Calu3 (cell line): ENCODE measurements around the gene CCL21. TPM values are rescaled to one million over a fixed set of nuclear protein-coding genes. Genes with fewer than 3 reads are reported as not detected.

Experiments
- BruUV-seq: library from RNA; stranded (reverse); fragments of 400-500 nt; replicated peaks from 2 replicates; lab custom pipeline; 2021; lab: Mats Ljungman, UMichigan
- CTCF ChIA-PET: fragments of 300-600 bp; sonication (Branson Sonifier 250); formaldehyde crosslinking; loops from one replicate; lab custom pipeline; 2022; ENCODE audit warnings: antibody characterized with exemption; lab: Charles Lee
- DNase-seq: peaks from one replicate; pipeline ENCODE4 v3.0.0; 2022
- H3K27ac Mint-ChIP-seq: one replicate; pipeline ENCODE4 v1.8.0; 2022; ENCODE audit warnings: mixed read lengths; ENCODE audit not compliant: unreplicated experiment
- H3K27me3 Mint-ChIP-seq: one replicate; pipeline ENCODE4 v1.8.0; 2022; ENCODE audit warnings: mixed read lengths; ENCODE audit not compliant: unreplicated experiment
- H3K36me3 Mint-ChIP-seq: one replicate; pipeline ENCODE4 v1.8.0; 2022; ENCODE audit warnings: mild to moderate bottlenecking, moderate library complexity, mixed read lengths; ENCODE audit not compliant: insufficient read depth, unreplicated experiment
- H3K4me1 Mint-ChIP-seq: one replicate; pipeline ENCODE4 v1.8.0; 2022; ENCODE audit warnings: mild to moderate bottlenecking, low read depth, mixed read lengths; ENCODE audit not compliant: unreplicated experiment
- H3K4me3 Mint-ChIP-seq: one replicate; pipeline ENCODE4 v1.8.0; 2022; ENCODE audit warnings: mild to moderate bottlenecking, low read depth, moderate library complexity, mixed read lengths; ENCODE audit not compliant: unreplicated experiment
- H3K9me3 Mint-ChIP-seq: one replicate; pipeline ENCODE4 v1.8.0; 2022; ENCODE audit warnings: low read depth, mixed read lengths; ENCODE audit not compliant: unreplicated experiment
- intact Hi-C: fragments of 100-400 bp; cut with micrococcal nuclease; formaldehyde crosslinking; loops from one replicate; pipeline ENCODE4 v1.10.0; 2022; ENCODE audit not compliant: unreplicated experiment
- total RNA-seq: library from RNA; stranded (reverse); gene quantifications from 2 replicates; pipeline ENCODE4 v1.2.3, GENCODE V29; 2022
- TF ChIP-seq, protein P1 (sequence below): fragments of 200-600 bp; IDR thresholded peaks from one replicate; pipeline ENCODE4 v1.8.0; 2022; ENCODE audit warnings: antibody characterized with exemption; ENCODE audit not compliant: unreplicated experiment

Gene CCL21
- total RNA-seq, 1 experiment from 2014 or later: not detected

DNA sequence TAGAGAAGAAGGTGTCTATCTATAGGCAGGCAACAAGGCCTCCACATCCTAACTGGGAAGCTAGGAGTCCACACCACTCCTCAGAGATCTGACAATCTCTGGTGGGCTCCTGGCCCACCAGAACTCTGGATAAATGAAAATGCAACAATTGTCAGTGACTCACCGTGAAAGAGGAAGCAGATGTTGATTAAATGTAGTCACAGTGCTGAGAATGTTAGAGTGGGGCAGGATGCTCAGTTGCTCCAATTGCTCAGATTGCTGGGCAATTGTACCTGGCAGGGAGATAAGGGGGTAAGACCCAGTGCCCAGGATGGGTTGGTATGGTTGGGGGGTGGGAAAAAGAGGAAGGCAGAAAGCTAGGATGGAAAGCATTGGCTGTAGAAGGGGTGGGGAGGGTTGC is 23.2 kb downstream of the CCL21 start:
- H3K9me3 Mint-ChIP-seq: no peaks in the 10 kb centered on the region
- BruUV-seq: no TSS peak
- H3K36me3 Mint-ChIP-seq: no peaks in the 10 kb centered on the region
- intact Hi-C loops: no loop called here
- CTCF ChIA-PET: no interaction called here
- peaks cover 78% of the 10 kb centered on the region for H3K27me3 Mint-ChIP-seq
- TF ChIP-seq, protein P1, sequence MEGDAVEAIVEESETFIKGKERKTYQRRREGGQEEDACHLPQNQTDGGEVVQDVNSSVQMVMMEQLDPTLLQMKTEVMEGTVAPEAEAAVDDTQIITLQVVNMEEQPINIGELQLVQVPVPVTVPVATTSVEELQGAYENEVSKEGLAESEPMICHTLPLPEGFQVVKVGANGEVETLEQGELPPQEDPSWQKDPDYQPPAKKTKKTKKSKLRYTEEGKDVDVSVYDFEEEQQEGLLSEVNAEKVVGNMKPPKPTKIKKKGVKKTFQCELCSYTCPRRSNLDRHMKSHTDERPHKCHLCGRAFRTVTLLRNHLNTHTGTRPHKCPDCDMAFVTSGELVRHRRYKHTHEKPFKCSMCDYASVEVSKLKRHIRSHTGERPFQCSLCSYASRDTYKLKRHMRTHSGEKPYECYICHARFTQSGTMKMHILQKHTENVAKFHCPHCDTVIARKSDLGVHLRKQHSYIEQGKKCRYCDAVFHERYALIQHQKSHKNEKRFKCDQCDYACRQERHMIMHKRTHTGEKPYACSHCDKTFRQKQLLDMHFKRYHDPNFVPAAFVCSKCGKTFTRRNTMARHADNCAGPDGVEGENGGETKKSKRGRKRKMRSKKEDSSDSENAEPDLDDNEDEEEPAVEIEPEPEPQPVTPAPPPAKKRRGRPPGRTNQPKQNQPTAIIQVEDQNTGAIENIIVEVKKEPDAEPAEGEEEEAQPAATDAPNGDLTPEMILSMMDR: no peak
- no peak overlapping the region for H3K27ac Mint-ChIP-seq
- H3K4me3 Mint-ChIP-seq: no peak overlapping the region
- no peak for DNase-seq
- H3K4me1 Mint-ChIP-seq: no peaks in the 10 kb centered on the region

DNA sequence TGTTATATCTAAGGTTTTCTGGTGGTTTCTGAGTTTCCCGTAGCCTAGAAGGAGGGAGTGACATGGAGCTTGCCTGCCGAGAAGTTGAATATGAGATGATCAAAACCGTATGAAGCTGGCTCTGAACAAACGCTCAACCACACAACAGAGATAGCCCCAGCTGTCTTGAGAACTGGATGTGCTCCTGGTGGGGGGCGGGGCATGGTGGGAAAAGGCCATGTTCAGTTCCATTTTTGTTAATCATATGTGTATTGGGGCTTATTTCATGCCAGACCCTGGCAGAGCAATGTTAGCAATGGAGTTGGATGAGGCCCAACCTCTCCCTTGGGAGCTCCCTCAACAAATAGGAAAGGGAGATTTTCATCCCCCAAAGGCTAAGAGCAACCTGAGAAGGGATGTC is 23.7 kb downstream of the CCL21 start:
- no TSS peak for BruUV-seq
- Mint-ChIP-seq H3K27ac (no peak overlapping the region), H3K27me3 (peaks cover 75% of the 10 kb centered on the region), H3K4me3 (no peak overlapping the region), H3K36me3 (no peaks in the 10 kb centered on the region), H3K4me1 (no peaks in the 10 kb centered on the region), H3K9me3 (no peaks in the 10 kb centered on the region)
- no peak for DNase-seq
- CTCF ChIA-PET: no interaction called here
- TF ChIP-seq, protein P1: no peak
- intact Hi-C loops: no loop called here

DNA sequence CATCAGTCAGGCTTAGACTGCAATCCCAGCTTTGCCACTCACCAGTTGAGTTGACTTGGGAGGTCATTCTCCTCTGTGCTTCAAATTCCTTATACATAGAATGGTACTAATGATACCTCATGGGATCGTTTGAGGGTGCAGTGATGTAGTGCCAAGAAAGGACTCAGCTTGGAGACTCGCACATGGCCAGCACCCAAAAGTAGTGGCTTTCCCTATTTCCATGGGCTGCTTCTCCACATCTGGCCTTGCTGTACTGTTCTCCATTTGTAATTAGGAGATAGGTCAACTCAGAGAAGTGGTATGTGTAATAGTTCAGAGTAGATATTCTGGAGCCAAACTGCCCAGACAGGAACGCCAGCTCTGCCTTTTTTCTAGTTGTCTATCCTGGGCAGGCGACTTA is 24.3 kb downstream of the CCL21 start:
- Mint-ChIP-seq H3K27me3 (peaks cover 69% of the 10 kb centered on the region), H3K4me3 (no peak overlapping the region), H3K9me3 (no peaks in the 10 kb centered on the region), H3K36me3 (no peaks in the 10 kb centered on the region), H3K4me1 (no peaks in the 10 kb centered on the region), H3K27ac (no peak overlapping the region)
- no peak for DNase-seq
- intact Hi-C loops: no loop called here
- BruUV-seq: no TSS peak
- TF ChIP-seq, protein P1: no peak
- CTCF ChIA-PET: no interaction called here

DNA sequence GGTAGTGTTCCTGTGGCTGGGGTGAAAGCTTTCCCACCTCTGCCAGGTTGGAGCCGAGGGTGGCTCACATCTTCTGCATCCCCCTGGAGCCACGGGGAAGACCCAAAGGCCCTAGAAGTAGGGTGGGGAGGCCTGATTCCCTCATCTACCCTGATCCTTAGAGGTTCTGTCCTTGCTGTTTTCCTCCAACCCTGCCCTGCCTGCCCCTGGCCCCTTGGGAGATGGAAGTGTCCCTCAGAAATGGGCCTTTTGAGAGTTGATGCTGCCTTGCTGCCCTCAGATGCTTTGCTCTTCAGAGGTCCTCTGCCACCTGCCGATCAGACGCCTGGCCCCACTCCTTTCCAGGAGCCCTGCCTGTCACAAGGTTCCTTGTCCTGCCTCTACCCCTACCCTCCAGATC is 25.1 kb downstream of the CCL21 start:
- Mint-ChIP-seq H3K9me3 (no peaks in the 10 kb centered on the region), H3K4me1 (no peaks in the 10 kb centered on the region), H3K36me3 (no peaks in the 10 kb centered on the region), H3K4me3 (no peak overlapping the region), H3K27ac (no peak overlapping the region), H3K27me3 (peaks cover 61% of the 10 kb centered on the region)
- BruUV-seq: no TSS peak
- CTCF ChIA-PET: no interaction called here
- TF ChIP-seq, protein P1: no peak
- DNase-seq: no peak
- intact Hi-C loops: no loop called here
